OCI-LY1 (cell line): Measurements from ENCODE around the gene TMCO2.

Experiments
- CTCF ChIP-seq: fragments of 200-600 bp; sonication (generic), shearing (Covaris generic); IDR thresholded peaks from 2 replicates; pipeline ENCODE4 v1.5.1; 2017; ENCODE audit warnings: mild to moderate bottlenecking, antibody characterized with exemption, low read length, moderate library complexity, mixed read lengths
- EZH2 ChIP-seq: fragments of 200-600 bp; sonication (generic), shearing (Covaris generic); IDR thresholded peaks from 2 replicates; pipeline ENCODE4 v1.8.0; 2017; ENCODE audit warnings: borderline replicate concordance, mixed run types, mild to moderate bottlenecking, antibody characterized with exemption, low read length, moderate library complexity, mixed read lengths

- TF ChIP-seq CTCF (no peak), EZH2 (no peak)
Measured at GRCh38 chr1:40221977-40222772, 25.6 kb upstream of the TMCO2 start.
